OCI-LY7 (cell line): ENCODE results near the gene UBE2E1.
"Not testable (repeated sequence)": the region's sequence is repeated elsewhere in the genome, so short reads cannot be mapped to it uniquely, and the experiment has no call there.

Experiments used
- CTCF ChIP-seq: fragments of 200-600 bp; sonication (generic); conservative IDR thresholded peaks from 2 replicates; pipeline ENCODE4 v1.5.1; 2014; ENCODE audit warnings: mild to moderate bottlenecking, antibody characterized with exemption, low read length, moderate library complexity, mixed read lengths
- EZH2phosphoT487 ChIP-seq: fragments of 200-600 bp; sonication (generic); IDR thresholded peaks from 2 replicates; pipeline ENCODE4 v1.6.1; 2018; ENCODE audit warnings: low read depth, borderline replicate concordance, mild to moderate bottlenecking, mixed run types, antibody characterized with exemption, low read length, moderate library complexity, mixed read lengths

- not testable (repeated sequence) for TF ChIP-seq CTCF, EZH2phosphoT487
Measured at GRCh38 chr3:23912335-23912734, 106.6 kb downstream of the UBE2E1 start.
